GM19023 (cell line): ENCODE measurements around the gene IER5.

Source experiments
- ATAC-seq: cut with Tn5 transposase; IDR thresholded peaks from one replicate; pipeline ENCODE4 v1.9.1; 2021; ENCODE audit warnings: mild to moderate bottlenecking, moderate library complexity; ENCODE audit not compliant: unreplicated experiment

IER5 gene

GRCh38 chr1:181133441-181133951 is 45.0 kb downstream of the IER5 start:
- no peak for ATAC-seq

DNA sequence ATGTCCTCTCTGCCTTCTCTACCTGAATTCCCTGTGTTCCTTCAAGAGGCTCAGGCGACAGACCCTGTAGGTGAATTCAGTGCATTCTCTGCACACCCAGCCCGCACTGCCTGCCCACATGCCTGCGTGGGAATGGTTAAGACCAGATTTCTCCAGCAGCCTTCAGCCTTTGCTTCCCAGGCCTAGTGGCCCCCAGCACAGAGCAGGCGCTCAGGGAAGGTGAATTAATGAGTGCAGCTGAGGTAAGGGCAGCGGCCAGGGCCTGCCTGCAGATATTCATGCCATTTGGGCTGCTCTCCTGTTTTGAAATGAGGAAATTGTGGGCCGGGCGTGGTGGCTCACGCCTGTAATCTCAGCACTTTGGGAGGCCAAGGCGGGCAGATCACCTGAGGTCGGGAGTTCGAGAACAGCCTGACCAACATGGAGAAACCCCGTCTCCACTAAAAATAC is 45.5 kb downstream of the IER5 start:
- no peak for ATAC-seq

DNA sequence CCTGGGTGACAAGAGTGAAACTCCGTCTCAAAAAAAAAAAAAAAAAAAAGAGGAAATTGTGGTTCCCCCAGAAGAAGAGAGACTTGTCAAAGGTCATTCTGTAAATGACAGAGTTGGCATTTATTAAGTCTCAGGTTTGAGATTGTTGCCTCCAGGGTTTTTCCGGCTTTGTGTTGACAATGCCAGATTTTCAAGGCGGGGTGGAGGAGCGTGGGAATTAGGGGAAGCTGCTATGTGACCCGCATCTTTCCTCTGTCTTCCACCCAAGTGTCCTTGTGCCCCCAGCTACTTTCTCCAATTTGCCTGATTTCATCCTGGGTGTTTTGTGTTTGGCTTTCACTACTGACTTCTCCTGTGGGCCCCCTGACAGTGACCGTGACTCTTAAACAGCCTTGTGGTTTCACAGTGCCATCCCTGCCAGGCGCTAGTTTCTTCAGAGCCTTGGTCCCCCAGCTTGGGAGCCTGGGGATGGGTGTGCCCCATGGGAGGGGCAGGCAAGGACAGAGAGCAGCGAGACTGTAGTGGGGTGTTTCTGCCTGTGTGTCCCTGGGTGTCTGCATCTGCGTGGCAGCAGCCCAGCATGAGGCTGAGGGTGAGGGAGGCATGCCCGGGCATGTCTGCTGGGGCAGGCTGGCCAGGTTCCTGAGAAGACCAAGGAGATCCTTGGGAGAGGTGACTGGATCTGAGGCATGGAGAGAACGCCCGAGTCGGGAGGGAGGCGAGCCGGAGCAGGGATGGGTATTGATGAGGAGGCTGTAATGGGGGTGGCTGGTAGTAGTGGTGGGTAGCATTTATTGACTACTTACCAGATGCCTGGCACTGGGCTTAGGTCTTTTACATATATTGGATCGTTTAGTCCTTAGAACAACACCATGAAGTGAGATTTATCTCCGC is 46.3 kb downstream of the IER5 start:
- peak; percentile 29 for ATAC-seq

DNA sequence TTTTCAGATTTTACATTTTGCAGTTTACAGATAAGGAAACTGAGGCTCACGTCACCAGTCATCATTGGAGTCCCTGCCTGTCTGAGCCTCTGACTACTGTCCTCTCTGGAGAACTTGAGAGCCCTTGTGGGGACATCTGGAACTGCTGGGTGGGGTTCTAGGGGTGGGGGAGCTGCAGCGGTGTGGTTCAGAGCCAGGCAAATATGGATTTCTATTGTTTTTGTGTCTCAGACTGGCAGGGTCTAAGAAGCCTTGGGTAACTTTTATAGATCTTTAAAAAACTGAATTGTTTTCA is 46.9 kb downstream of the IER5 start:
- no peak for ATAC-seq

GRCh38 chr1:181135815-181136737 is 47.6 kb downstream of the IER5 start:
- no peak for ATAC-seq

DNA sequence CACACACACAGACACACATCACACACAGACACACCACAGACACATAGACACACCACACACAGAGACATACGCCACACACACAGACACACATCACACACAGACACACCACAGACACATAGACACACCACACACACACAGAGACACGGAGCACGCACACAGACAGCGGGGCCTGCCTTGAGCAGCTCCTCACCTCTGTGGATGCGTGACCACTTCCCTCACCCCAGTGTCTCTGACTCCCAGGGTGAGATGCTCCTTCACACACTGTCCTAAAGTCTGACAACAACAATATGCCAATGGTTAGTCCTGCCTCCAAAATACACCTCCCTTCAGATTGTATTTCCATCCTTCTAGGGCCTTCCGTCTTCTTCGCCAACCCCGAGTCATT is 48.2 kb downstream of the IER5 start:
- ATAC-seq, result no peak

DNA sequence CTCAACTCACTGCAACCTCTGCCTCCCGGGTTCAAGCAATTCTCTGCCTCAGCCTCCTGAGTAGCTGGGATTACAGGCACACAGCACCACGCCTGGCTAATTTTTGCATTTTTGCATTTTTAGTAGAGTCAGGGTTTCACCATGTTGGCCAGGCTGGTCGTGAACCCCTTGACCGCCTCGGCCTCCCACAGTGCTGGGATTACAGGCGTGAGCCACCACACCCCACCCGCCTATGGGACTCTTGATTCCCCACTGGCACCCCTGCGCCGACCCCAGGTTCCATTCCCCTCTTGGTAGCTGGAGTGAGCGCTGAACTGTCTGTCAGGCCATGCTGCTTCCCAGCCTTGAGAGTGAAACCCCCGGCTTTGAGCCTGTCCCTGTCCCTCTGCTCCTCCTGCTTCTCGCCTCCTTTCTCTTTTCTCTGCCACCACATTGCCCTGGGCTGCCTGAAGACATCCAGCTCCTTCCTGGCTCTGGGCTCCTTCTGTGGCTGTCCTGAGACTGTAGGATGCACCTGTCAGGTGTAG is 48.8 kb downstream of the IER5 start:
- no peak for ATAC-seq

- ATAC-seq, result no peak
These were observed 51.1 kb downstream of the IER5 start for GRCh38 chr1:181139631-181140061.

DNA sequence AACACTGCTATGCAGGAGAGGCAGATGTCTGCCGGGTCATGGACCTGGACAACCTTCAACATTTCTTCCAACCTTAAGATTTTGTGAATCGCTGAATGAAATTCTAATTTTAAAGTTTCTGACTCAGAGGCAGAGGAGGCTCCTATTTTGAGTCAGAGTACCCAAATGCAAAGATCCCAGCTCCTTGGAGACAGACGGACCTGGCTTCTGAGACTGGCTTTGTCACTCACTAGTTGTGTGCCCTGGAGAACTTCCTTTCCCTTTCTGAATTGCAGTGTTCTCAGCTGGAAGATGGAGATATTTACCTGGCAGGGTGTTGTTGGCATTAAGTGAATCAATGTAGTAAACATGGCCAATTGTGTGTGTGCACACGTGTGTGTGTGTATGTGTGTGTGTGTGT is 51.9 kb downstream of the IER5 start:
- no peak for ATAC-seq

GRCh38 chr1:181140891-181141290 is 52.4 kb downstream of the IER5 start:
- ATAC-seq, result no peak

- ATAC-seq, result no peak
These were observed 53.0 kb downstream of the IER5 start for GRCh38 chr1:181141431-181141910.
